Measurements from ENCODE around the gene PTCD1. TPM values are rescaled to one million over a fixed set of nuclear protein-coding genes. Genes with fewer than 3 reads are reported as not detected.
"Not testable (repeated sequence)": the region's sequence is repeated elsewhere in the genome, so short reads cannot be mapped to it uniquely, and the experiment has no call there.

Gene PTCD1
- total RNA-seq, 1 donor from 2014 or later, result 8.1 TPM

- no peaks in the 10 kb centered on the region for H3K4me1 Mint-ChIP-seq (ENCODE audit: low read depth)
- DNase-seq (ENCODE audit: low spot score), result no peak
- no peak overlapping the region for H3K4me3 Mint-ChIP-seq (ENCODE audit: low read depth)
- no peaks in the 10 kb centered on the region for H3K27me3 Mint-ChIP-seq (ENCODE audit: low read depth)
- peaks cover 80% of the 10 kb centered on the region for H3K36me3 Mint-ChIP-seq (ENCODE audit: low read depth)
- no peaks in the 10 kb centered on the region for H3K9me3 Mint-ChIP-seq
- no peak overlapping the region for H3K27ac Mint-ChIP-seq
- intact Hi-C loops (cut with micrococcal nuclease), result no loop called here
Observed at GRCh38 chr7:99418260-99418659, 20.3 kb downstream of the PTCD1 start.

GRCh38 chr7:99415513-99416127, 23.0 kb downstream of the PTCD1 start:
- H3K9me3 Mint-ChIP-seq; DNase-seq (ENCODE audit: low spot score); H3K4me1 Mint-ChIP-seq (ENCODE audit: low read depth); H3K4me3 Mint-ChIP-seq (ENCODE audit: low read depth); intact Hi-C loops (cut with micrococcal nuclease); H3K27ac Mint-ChIP-seq; H3K27me3 Mint-ChIP-seq (ENCODE audit: low read depth): not testable (repeated sequence)
- peaks cover 85% of the 10 kb centered on the region for H3K36me3 Mint-ChIP-seq (ENCODE audit: low read depth)

- peak overlapping the region; percentile 99 for H3K4me3 Mint-ChIP-seq (ENCODE audit: low read depth)
- H3K4me1 Mint-ChIP-seq (ENCODE audit: low read depth), result peaks cover 23% of the 10 kb centered on the region
- H3K27ac Mint-ChIP-seq, result peak overlapping the region; percentile 59
- no peaks in the 10 kb centered on the region for H3K9me3 Mint-ChIP-seq
- DNase-seq (ENCODE audit: low spot score), result no peak
- intact Hi-C loops (cut with micrococcal nuclease), result no loop called here
- H3K27me3 Mint-ChIP-seq (ENCODE audit: low read depth), result no peaks in the 10 kb centered on the region
- H3K36me3 Mint-ChIP-seq (ENCODE audit: low read depth), result peaks cover 60% of the 10 kb centered on the region
Observed at GRCh38 chr7:99410635-99411034, 28.0 kb downstream of the PTCD1 start.

- peak overlapping the region; percentile 99 for H3K4me3 Mint-ChIP-seq (ENCODE audit: low read depth)
Observed at GRCh38 chr7:99409806-99410205, 28.8 kb downstream of the PTCD1 start.

GRCh38 chr7:99409192-99409572, 29.4 kb downstream of the PTCD1 start:
- H3K27ac Mint-ChIP-seq, result peak overlapping the region; percentile 98
- peaks cover 23% of the 10 kb centered on the region for H3K4me1 Mint-ChIP-seq (ENCODE audit: low read depth)
- no peak for DNase-seq (ENCODE audit: low spot score)
- H3K27me3 Mint-ChIP-seq (ENCODE audit: low read depth), result no peaks in the 10 kb centered on the region
- H3K4me3 Mint-ChIP-seq (ENCODE audit: low read depth), result peak overlapping the region; percentile 99
- intact Hi-C loops (cut with micrococcal nuclease), result loop anchor here (2.0 kb wide), 1 partner anchor 64 kb away; the partner anchor contains the start of gene ZNF789
- H3K36me3 Mint-ChIP-seq (ENCODE audit: low read depth), result peaks cover 56% of the 10 kb centered on the region
- H3K9me3 Mint-ChIP-seq, result no peaks in the 10 kb centered on the region

More at GRCh38 chr7:99409806-99410205, 28.8 kb downstream of the PTCD1 start:
- DNase-seq (ENCODE audit: low spot score), result no peak
- intact Hi-C loops (cut with micrococcal nuclease), result loop anchor here (2.0 kb wide), 1 partner anchor 63 kb away; the partner anchor contains the start of gene ZNF789
- Mint-ChIP-seq H3K9me3 (no peaks in the 10 kb centered on the region), H3K27ac (no peak overlapping the region), H3K27me3 (ENCODE audit: low read depth) (no peaks in the 10 kb centered on the region), H3K4me1 (ENCODE audit: low read depth) (peaks cover 23% of the 10 kb centered on the region), H3K36me3 (ENCODE audit: low read depth) (peaks cover 56% of the 10 kb centered on the region)

- H3K4me1 Mint-ChIP-seq (ENCODE audit: low read depth), result peaks cover 23% of the 10 kb centered on the region
Observed at GRCh38 chr7:99408379-99409191, 30.0 kb downstream of the PTCD1 start, which contains the start of the genes BUD31 and PDAP1. Gene BUD31 (plus strand): TSS chr7:99408969. CDS start chr7:99411093, 2,124 bp downstream. Gene PDAP1 (minus strand): TSS chr7:99408597. CDS start chr7:99408548, 49 bp downstream.

GRCh38 chr7:99407872-99408378, 30.7 kb downstream of the PTCD1 start:
- Mint-ChIP-seq H3K36me3 (ENCODE audit: low read depth) (peaks cover 62% of the 10 kb centered on the region), H3K9me3 (no peaks in the 10 kb centered on the region), H3K27ac (peak overlapping the region; percentile 98), H3K4me1 (ENCODE audit: low read depth) (peaks cover 23% of the 10 kb centered on the region), H3K4me3 (ENCODE audit: low read depth) (peak overlapping the region; percentile 99), H3K27me3 (ENCODE audit: low read depth) (no peaks in the 10 kb centered on the region)
- DNase-seq (ENCODE audit: low spot score), result no peak
- intact Hi-C loops (cut with micrococcal nuclease), result loop anchor here (1.0 to 2.0 kb wide), 4 partner anchors 27 to 65 kb away; partner anchors contain the start of genes ARPC1B and ZNF789

More at GRCh38 chr7:99408379-99409191, 30.0 kb downstream of the PTCD1 start, which contains the start of the genes BUD31 and PDAP1:
- no peaks in the 10 kb centered on the region for H3K27me3 Mint-ChIP-seq (ENCODE audit: low read depth)
- peak; percentile 94 for DNase-seq (ENCODE audit: low spot score)
- H3K36me3 Mint-ChIP-seq (ENCODE audit: low read depth), result peaks cover 62% of the 10 kb centered on the region
- no peaks in the 10 kb centered on the region for H3K9me3 Mint-ChIP-seq
- H3K27ac Mint-ChIP-seq, result peak within 1 kb of the TSS; percentile 98
- intact Hi-C loops (cut with micrococcal nuclease), result loop anchor here (1.0 to 2.0 kb wide), 4 partner anchors 27 to 64 kb away; partner anchors contain the start of genes ARPC1B and ZNF789
- H3K4me3 Mint-ChIP-seq (ENCODE audit: low read depth), result peak within 1 kb of the TSS; percentile 99

GRCh38 chr7:99406557-99406956, 32.0 kb downstream of the PTCD1 start:
- Mint-ChIP-seq H3K27ac (peak overlapping the region; percentile 21), H3K4me1 (ENCODE audit: low read depth) (peaks cover 23% of the 10 kb centered on the region), H3K27me3 (ENCODE audit: low read depth) (no peaks in the 10 kb centered on the region), H3K9me3 (no peaks in the 10 kb centered on the region), H3K4me3 (ENCODE audit: low read depth) (peak overlapping the region; percentile 30), H3K36me3 (ENCODE audit: low read depth) (peaks cover 55% of the 10 kb centered on the region)
- no peak for DNase-seq (ENCODE audit: low spot score)
- intact Hi-C loops (cut with micrococcal nuclease), result no loop called here

GRCh38 chr7:99404977-99405320, 33.6 kb downstream of the PTCD1 start:
- H3K27ac Mint-ChIP-seq, result no peak overlapping the region
- DNase-seq (ENCODE audit: low spot score), result no peak
- intact Hi-C loops (cut with micrococcal nuclease), result no loop called here
- peaks cover 16% of the 10 kb centered on the region for H3K4me1 Mint-ChIP-seq (ENCODE audit: low read depth)
- no peak overlapping the region for H3K4me3 Mint-ChIP-seq (ENCODE audit: low read depth)
- no peaks in the 10 kb centered on the region for H3K9me3 Mint-ChIP-seq
- H3K27me3 Mint-ChIP-seq (ENCODE audit: low read depth), result no peaks in the 10 kb centered on the region
- H3K36me3 Mint-ChIP-seq (ENCODE audit: low read depth), result peaks cover 50% of the 10 kb centered on the region

- Mint-ChIP-seq H3K27ac (no peak overlapping the region), H3K4me1 (ENCODE audit: low read depth) (peaks cover 13% of the 10 kb centered on the region), H3K36me3 (ENCODE audit: low read depth) (peaks cover 50% of the 10 kb centered on the region), H3K9me3 (no peaks in the 10 kb centered on the region), H3K4me3 (ENCODE audit: low read depth) (no peak overlapping the region), H3K27me3 (ENCODE audit: low read depth) (no peaks in the 10 kb centered on the region)
- intact Hi-C loops (cut with micrococcal nuclease), result no loop called here
- DNase-seq (ENCODE audit: low spot score), result no peak
Observed at GRCh38 chr7:99404235-99404976, 34.2 kb downstream of the PTCD1 start.

GRCh38 chr7:99403764-99404163, 34.8 kb downstream of the PTCD1 start:
- Mint-ChIP-seq H3K36me3 (ENCODE audit: low read depth) (peaks cover 50% of the 10 kb centered on the region), H3K4me1 (ENCODE audit: low read depth) (peaks cover 13% of the 10 kb centered on the region), H3K9me3 (no peaks in the 10 kb centered on the region), H3K27me3 (ENCODE audit: low read depth) (no peaks in the 10 kb centered on the region), H3K4me3 (ENCODE audit: low read depth) (no peak overlapping the region), H3K27ac (no peak overlapping the region)
- intact Hi-C loops (cut with micrococcal nuclease), result no loop called here
- no peak for DNase-seq (ENCODE audit: low spot score)

- no peak for DNase-seq (ENCODE audit: low spot score)
- Mint-ChIP-seq H3K27ac (no peak overlapping the region), H3K4me1 (ENCODE audit: low read depth) (peaks cover 16% of the 10 kb centered on the region), H3K36me3 (ENCODE audit: low read depth) (peaks cover 58% of the 10 kb centered on the region), H3K9me3 (no peaks in the 10 kb centered on the region), H3K27me3 (ENCODE audit: low read depth) (no peaks in the 10 kb centered on the region), H3K4me3 (ENCODE audit: low read depth) (no peak overlapping the region)
- intact Hi-C loops (cut with micrococcal nuclease), result no loop called here
Observed at GRCh38 chr7:99402854-99403253, 35.7 kb downstream of the PTCD1 start.

Measured in activated T-helper 2 cell treated with anti-CD3 and anti-CD28 coated beads, Interferon-gamma antibody, Interleukin-2, Interleukin-4, amounts not matched to agents 10 μg/mL and 5 μg/mL and 100 μg/mL, durations not matched to agents 14 hours and 24 hours and 36 hours (primary cell).